Epithelial cell of esophagus (primary cell): ENCODE results near the gene GPC3.
A peak's percentile ranks its signal among the peaks of the same experiment; 100 is the strongest.

ENCODE experiments used
- DNase-seq: peaks from one replicate; pipeline ENCODE4 v3.0.0; 2010; ENCODE audit warnings: low read depth
- H3K4me3 ChIP-seq: 2 replicates; pipeline ENCODE4 v1.5.1; 2011; ENCODE audit warnings: mild to moderate bottlenecking, low read length, control low read depth
- CTCF ChIP-seq: IDR thresholded peaks from 2 replicates; pipeline ENCODE4 v1.5.1; 2011; ENCODE audit warnings: low read depth, mild to moderate bottlenecking, low read length, control low read depth, inconsistent platforms; ENCODE audit not compliant: insufficient read depth; ENCODE audit errors: missing control alignments

Gene GPC3

GRCh38 chrX:133493366-133493765 is 492.0 kb downstream of the GPC3 start:
- peak; percentile 18 for DNase-seq
- TF ChIP-seq CTCF: no peak
- H3K4me3 ChIP-seq: no peak overlapping the region

DNA sequence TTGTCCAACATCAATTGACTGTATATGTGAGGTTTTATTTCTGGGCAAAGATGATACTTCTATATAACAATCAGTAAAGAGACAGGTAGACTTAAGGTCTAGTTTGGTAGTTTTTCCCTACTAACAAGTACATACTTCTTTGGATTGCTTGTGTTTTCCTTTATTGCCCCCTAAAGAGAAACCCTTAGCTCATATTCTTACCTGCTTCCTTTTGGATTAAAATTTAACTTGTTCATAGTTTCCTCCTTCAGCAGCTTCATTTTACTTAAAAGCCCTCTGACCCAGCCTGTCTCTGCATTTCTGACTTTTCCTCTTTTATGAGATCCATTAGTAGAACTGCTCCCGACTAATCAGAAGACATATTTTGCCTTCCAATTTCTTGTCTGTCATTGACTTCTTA is 494.4 kb downstream of the GPC3 start:
- H3K4me3 ChIP-seq: no peak overlapping the region
- no peak for TF ChIP-seq CTCF
- DNase-seq: no peak
